ENCODE measurements around the gene IL13RA1. TPM values are rescaled to one million over a fixed set of nuclear protein-coding genes. Genes with fewer than 3 reads are reported as not detected.
"Not testable (repeated sequence)": the region's sequence is repeated elsewhere in the genome, so short reads cannot be mapped to it uniquely, and the experiment has no call there.

The IL13RA1 gene
- total and polyA plus RNA-seq, 7 experiments from 2014 or later, result 0.07 to 16.3 (median 1.1) TPM; not detected in 1

GRCh38 chrX:118802857-118803256 is 75.5 kb downstream of the IL13RA1 start:
- Mint-ChIP-seq H3K27ac (peak overlapping the region in 1 of 9 donors; percentile 56), H3K4me3 (no peak overlapping the region), H3K9me3 (no peaks in the 10 kb centered on the region), H3K4me1 (peaks cover 0 to 2% (median 0%) of the 10 kb centered on the region in 7 donors), H3K27me3 (peaks cover 0 to 14% (median 5%) of the 10 kb centered on the region in 5 donors), H3K36me3 (no peaks in the 10 kb centered on the region)
- CTCF ChIA-PET, result no interaction called here
- Histone ChIP-seq H3K27me3 (ENCODE audit: control insufficient read depth in 2 of 2, insufficient read depth in 2 of 2, low read length in 2 of 2) (no peaks in the 10 kb centered on the region), H3K4me1 (ENCODE audit: control insufficient read depth in 2 of 2, insufficient read depth in 2 of 2, low read length in 2 of 2) (no peaks in the 10 kb centered on the region), H3K4me3 (ENCODE audit: low read length) (no peak overlapping the region), H3K27ac (ENCODE audit: low read depth, low read length) (no peak overlapping the region), H3K36me3 (ENCODE audit: control insufficient read depth in 2 of 3, insufficient read depth in 3 of 3, low read length in 3 of 3) (no peaks in the 10 kb centered on the region), H3K9me3 (ENCODE audit: control insufficient read depth in 2 of 3, low read length in 3 of 3) (no peaks in the 10 kb centered on the region)
- no peak for ATAC-seq
- intact Hi-C loops (cut with micrococcal nuclease), result no loop called here
- POLR2A ChIA-PET, result no interaction called here
- DNase-seq, result no peak

GRCh38 chrX:118807151-118808017 is 80.0 kb downstream of the IL13RA1 start:
- intact Hi-C loops (cut with micrococcal nuclease), result loop anchor here (1.0 to 5.0 kb wide), 4 partner anchors 45 to 348 kb away; no protein-coding TSS in a partner anchor
- H3K9me3 Mint-ChIP-seq, result no peaks in the 10 kb centered on the region
- no peak overlapping the region for H3K27ac Mint-ChIP-seq
- peak; percentile 72 for ATAC-seq
- no peak overlapping the region for H3K4me3 ChIP-seq (ENCODE audit: low read length)
- H3K36me3 Mint-ChIP-seq, result no peaks in the 10 kb centered on the region
- H3K9me3 ChIP-seq (ENCODE audit: control insufficient read depth in 2 of 3, low read length in 3 of 3), result no peaks in the 10 kb centered on the region
- H3K27ac ChIP-seq (ENCODE audit: low read depth, low read length), result no peak overlapping the region
- no peaks in the 10 kb centered on the region for H3K4me1 ChIP-seq (ENCODE audit: control insufficient read depth in 2 of 2, insufficient read depth in 2 of 2, low read length in 2 of 2)
- H3K27me3 Mint-ChIP-seq, result peaks cover 0 to 18% (median 9%) of the 10 kb centered on the region in 5 donors
- no peaks in the 10 kb centered on the region for H3K36me3 ChIP-seq (ENCODE audit: control insufficient read depth in 2 of 3, insufficient read depth in 3 of 3, low read length in 3 of 3)
- H3K27me3 ChIP-seq (ENCODE audit: control insufficient read depth in 2 of 2, insufficient read depth in 2 of 2, low read length in 2 of 2), result no peaks in the 10 kb centered on the region
- H3K4me3 Mint-ChIP-seq, result no peak overlapping the region
- ChIA-PET POLR2A (no interaction called here), CTCF (interaction anchor here (0.5 to 0.8 kb wide), 3 partner anchors 21 to 746 kb away, joined by 3 read pairs; no protein-coding TSS in a partner anchor)
- peak in 6 of 9 donors; percentile 9 to 37 (median 23) for DNase-seq
- peaks cover 0 to 2% (median 0%) of the 10 kb centered on the region in 7 donors for H3K4me1 Mint-ChIP-seq

GRCh38 chrX:118817257-118817656 is 89.9 kb downstream of the IL13RA1 start:
- H3K27ac Mint-ChIP-seq; H3K4me3 ChIP-seq (ENCODE audit: low read length); H3K4me1 ChIP-seq (ENCODE audit: control insufficient read depth in 2 of 2, insufficient read depth in 2 of 2, low read length in 2 of 2); ATAC-seq; H3K9me3 Mint-ChIP-seq; H3K4me1 Mint-ChIP-seq; H3K36me3 Mint-ChIP-seq; intact Hi-C loops (cut with micrococcal nuclease); H3K27ac ChIP-seq (ENCODE audit: low read depth, low read length); POLR2A ChIA-PET; H3K27me3 ChIP-seq (ENCODE audit: control insufficient read depth in 2 of 2, insufficient read depth in 2 of 2, low read length in 2 of 2); DNase-seq; H3K36me3 ChIP-seq (ENCODE audit: control insufficient read depth in 2 of 3, insufficient read depth in 3 of 3, low read length in 3 of 3); CTCF ChIA-PET; H3K9me3 ChIP-seq (ENCODE audit: control insufficient read depth in 2 of 3, low read length in 3 of 3); H3K4me3 Mint-ChIP-seq: not testable (repeated sequence)
- peaks cover 0 to 19% (median 0%) of the 10 kb centered on the region in 5 donors for H3K27me3 Mint-ChIP-seq

- ChIA-PET CTCF (no interaction called here), POLR2A (interaction anchor here (1.0 kb wide), 1 partner anchor 151 kb away, joined by 3 read pairs; the partner anchor contains the start of gene LONRF3)
- intact Hi-C loops (cut with micrococcal nuclease), result no loop called here
- Mint-ChIP-seq H3K4me3 (peak within 1 kb of the TSS; percentile 50 to 91 (median 81)), H3K27me3 (peaks cover 27 to 66% (median 32%) of the 10 kb centered on the region in 5 donors), H3K9me3 (peaks cover 0 to 6% (median 0%) of the 10 kb centered on the region in 11 donors), H3K36me3 (no peaks in the 10 kb centered on the region), H3K4me1 (peaks cover 5 to 26% (median 17%) of the 10 kb centered on the region in 7 donors), H3K27ac (peak within 1 kb of the TSS in 2 of 9 donors; percentile 15 to 62)
- H3K9me3 ChIP-seq (ENCODE audit: control insufficient read depth in 2 of 3, low read length in 3 of 3), result no peaks in the 10 kb centered on the region
- peaks cover 0 to 3% of the 10 kb centered on the region in 2 donors for H3K27me3 ChIP-seq (ENCODE audit: control insufficient read depth in 2 of 2, insufficient read depth in 2 of 2, low read length in 2 of 2)
- H3K27ac ChIP-seq (ENCODE audit: low read depth, low read length), result no peak within 1 kb of the TSS
- peak in 8 of 9 donors; percentile 20 to 52 (median 48) for DNase-seq
- H3K4me3 ChIP-seq (ENCODE audit: low read length), result peak within 1 kb of the TSS; percentile 41
- H3K4me1 ChIP-seq (ENCODE audit: control insufficient read depth in 2 of 2, insufficient read depth in 2 of 2, low read length in 2 of 2), result peaks cover 3 to 12% of the 10 kb centered on the region in 2 donors
- H3K36me3 ChIP-seq (ENCODE audit: control insufficient read depth in 2 of 3, insufficient read depth in 3 of 3, low read length in 3 of 3), result no peaks in the 10 kb centered on the region
- peak; percentile 94 for ATAC-seq
Observed at GRCh38 chrX:118823263-118824172, 96.1 kb downstream of the IL13RA1 start, which contains the start of gene ZCCHC12. Gene ZCCHC12, plus strand, starts transcription at chrX:118823824. Its CDS starts 1,421 bp downstream, at chrX:118825245.

- intact Hi-C loops (cut with micrococcal nuclease), result no loop called here
- Histone ChIP-seq H3K9me3 (ENCODE audit: control insufficient read depth in 2 of 3, low read length in 3 of 3) (no peaks in the 10 kb centered on the region), H3K36me3 (ENCODE audit: control insufficient read depth in 2 of 3, insufficient read depth in 3 of 3, low read length in 3 of 3) (no peaks in the 10 kb centered on the region), H3K4me1 (ENCODE audit: control insufficient read depth in 2 of 2, insufficient read depth in 2 of 2, low read length in 2 of 2) (peaks cover 3 to 12% of the 10 kb centered on the region in 2 donors), H3K27me3 (ENCODE audit: control insufficient read depth in 2 of 2, insufficient read depth in 2 of 2, low read length in 2 of 2) (peaks cover 0 to 3% of the 10 kb centered on the region in 2 donors), H3K27ac (ENCODE audit: low read depth, low read length) (no peak overlapping the region), H3K4me3 (ENCODE audit: low read length) (peak overlapping the region; percentile 41)
- POLR2A ChIA-PET, result no interaction called here
- Mint-ChIP-seq H3K27ac (peak overlapping the region in 2 of 9 donors; percentile 15 to 62), H3K4me3 (peak overlapping the region; percentile 50 to 91 (median 81)), H3K9me3 (peaks cover 0 to 6% (median 0%) of the 10 kb centered on the region in 11 donors), H3K27me3 (peaks cover 31 to 71% (median 36%) of the 10 kb centered on the region in 5 donors), H3K4me1 (peaks cover 5 to 26% (median 17%) of the 10 kb centered on the region in 7 donors), H3K36me3 (no peaks in the 10 kb centered on the region)
- no peak for ATAC-seq
- CTCF ChIA-PET, result no interaction called here
- DNase-seq, result no peak
Observed at GRCh38 chrX:118824173-118824730, 96.8 kb downstream of the IL13RA1 start.

- Mint-ChIP-seq H3K4me1 (peaks cover 5 to 26% (median 17%) of the 10 kb centered on the region in 7 donors), H3K9me3 (peaks cover 0 to 6% (median 0%) of the 10 kb centered on the region in 11 donors), H3K27me3 (peaks cover 36 to 69% (median 42%) of the 10 kb centered on the region in 5 donors), H3K36me3 (no peaks in the 10 kb centered on the region), H3K4me3 (peak overlapping the region in 7 of 10 donors; percentile 64 to 91 (median 81)), H3K27ac (peak overlapping the region in 1 of 9 donors; percentile 43)
- no peak overlapping the region for H3K4me3 ChIP-seq (ENCODE audit: low read length)
- no peaks in the 10 kb centered on the region for H3K9me3 ChIP-seq (ENCODE audit: control insufficient read depth in 2 of 3, low read length in 3 of 3)
- POLR2A ChIA-PET, result no interaction called here
- DNase-seq (no peak), ATAC-seq (no peak)
- CTCF ChIA-PET, result no interaction called here
- H3K4me1 ChIP-seq (ENCODE audit: control insufficient read depth in 2 of 2, insufficient read depth in 2 of 2, low read length in 2 of 2), result peaks cover 3 to 12% of the 10 kb centered on the region in 2 donors
- H3K27me3 ChIP-seq (ENCODE audit: control insufficient read depth in 2 of 2, insufficient read depth in 2 of 2, low read length in 2 of 2), result peaks cover 0 to 3% of the 10 kb centered on the region in 2 donors
- no peaks in the 10 kb centered on the region for H3K36me3 ChIP-seq (ENCODE audit: control insufficient read depth in 2 of 3, insufficient read depth in 3 of 3, low read length in 3 of 3)
- intact Hi-C loops (cut with micrococcal nuclease), result no loop called here
- H3K27ac ChIP-seq (ENCODE audit: low read depth, low read length), result no peak overlapping the region
Observed at GRCh38 chrX:118825227-118825626, 97.8 kb downstream of the IL13RA1 start.

Measured in naive thymus-derived CD4-positive, alpha-beta T cell (primary cell).